Gastrocnemius medialis (tissue), 4 donors: ENCODE results near the gene ATP10A. TPM values are rescaled to one million over a fixed set of nuclear protein-coding genes. Genes with fewer than 3 reads are reported as not detected.

Source experiments
- ATAC-seq, 2 donors: fragments of 150-250 bp; one replicate each; pipeline ENCODE4 v1.9.1; 2016
- DNase-seq, 2 donors: peaks; one replicate each; pipeline ENCODE4 v3.0.0-alpha.2; 2019
- H3K27ac ChIP-seq, 4 donors: fragments of 200-600 bp; sonication (generic); 1 replicate in 1 of 4; 2 replicates in 3 of 4; pipeline ENCODE4 v1.5.1; 2016 to 2018; ENCODE audit warnings: mild to moderate bottlenecking in 2 of 4, moderate library complexity in 1 of 4
- H3K27me3 ChIP-seq, 3 donors: fragments of 200-600 bp; sonication (generic) in 2 of 3; 1 replicate in 1 of 3; 2 replicates in 2 of 3; pipeline versions ENCODE4 v1.5.1 to v1.6.0; 2016 to 2019; ENCODE audit warnings: mild to moderate bottlenecking in 1 of 3, moderate library complexity in 1 of 3
- H3K36me3 ChIP-seq, 2 donors: fragments of 200-600 bp; sonication (generic) in 1 of 2; one replicate each; pipeline ENCODE4 v1.5.1; 2017 to 2018
- H3K4me1 ChIP-seq, 2 donors: fragments of 200-600 bp; sonication (generic) in 1 of 2; one replicate each; pipeline ENCODE4 v1.5.1; 2016 to 2017; ENCODE audit warnings: mild to moderate bottlenecking in 2 of 2
- H3K4me3 ChIP-seq, 4 donors: fragments of 200-600 bp; sonication (generic) in 3 of 4; 1 replicate in 1 of 4; 2 replicates in 3 of 4; pipeline ENCODE4 v1.5.1; 2016 to 2019; ENCODE audit warnings: mild to moderate bottlenecking in 2 of 4
- H3K9me3 ChIP-seq, 3 donors: fragments of 200-600 bp; sonication (generic) in 2 of 3; 1 replicate in 1 of 3; 2 replicates in 2 of 3; pipeline ENCODE4 v1.5.1; 2016 to 2019
- CTCF ChIP-seq, 5 experiments: fragments of 450-650 bp in 3 of 5; fragments of 200-600 bp in 2 of 5; sonication (generic) in 2 of 5; IDR thresholded peaks in 4 of 5; conservative IDR thresholded peaks in 1 of 5; 1 replicate in 4 of 5; 2 replicates in 1 of 5; pipeline ENCODE4 v1.5.1; 2016 to 2019; ENCODE audit warnings: antibody characterized with exemption in 5 of 5, mild to moderate bottlenecking in 3 of 5, moderate library complexity in 3 of 5
- POLR2A ChIP-seq, 2 donors: fragments of 450-650 bp; IDR thresholded peaks; one replicate each; pipeline ENCODE4 v1.6.1; 2017; ENCODE audit warnings: antibody characterized with exemption in 2 of 2, mild to moderate bottlenecking in 2 of 2, moderate library complexity in 2 of 2
- in situ Hi-C, 4 donors: fragments of 200-750 bp; cut with MboI; loops; one replicate each; pipeline versions ENCODE4 v1.15.0 to v1.8.0; 2017; ENCODE audit warnings: low sequenced_read_pairs in 4 of 4
- intact Hi-C: fragments of 100-400 bp; cut with DNase I; formaldehyde crosslinking; loops from one replicate; pipeline ENCODE4 v1.15.1; 2023; ENCODE audit warnings: low total_unique reads
- total RNA-seq, 4 donors: library from RNA; depleted of rRNA; stranded (reverse); fragments of >200 nt; gene quantifications; one replicate each; pipeline versions ENCODE4 v1.1.0 to v1.2.3, GENCODE V29; 2016

The ATP10A gene
- total RNA-seq, 4 donors from 2014 or later, result 0.36 to 0.56 (median 0.47) TPM

DNA sequence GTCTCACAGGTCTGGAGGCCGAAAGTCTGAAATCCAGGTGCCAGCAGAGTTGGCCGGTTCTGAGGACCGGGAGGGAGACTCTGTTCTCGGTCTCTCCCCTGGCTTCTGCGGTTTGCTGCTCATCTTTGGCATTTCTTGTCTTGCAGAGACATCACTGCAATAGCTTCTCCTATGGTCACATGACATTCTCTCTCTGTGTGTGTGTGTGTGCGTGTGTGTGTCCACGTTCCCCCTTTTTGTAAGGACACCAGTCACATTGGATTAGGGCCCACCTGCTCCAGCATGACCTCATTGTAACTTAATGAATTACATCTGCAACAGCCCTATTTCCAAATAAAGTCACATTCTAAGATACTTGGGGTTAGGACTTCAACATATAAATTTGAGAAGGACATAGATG lies 12.4 kb upstream of the ATP10A start:
- in situ Hi-C loops (loop anchor here in 1 of 4 donors (10.0 kb wide), 1 partner anchor 61 kb away; no protein-coding TSS in a partner anchor), intact Hi-C loops (no loop called here)
- Histone ChIP-seq H3K4me3 (no peak overlapping the region), H3K4me1 (no peaks in the 10 kb centered on the region), H3K9me3 (no peaks in the 10 kb centered on the region), H3K36me3 (no peaks in the 10 kb centered on the region), H3K27me3 (no peaks in the 10 kb centered on the region), H3K27ac (no peak overlapping the region)
- ATAC-seq (no peak), DNase-seq (no peak)
- TF ChIP-seq CTCF (IDR thresholded peaks at IDR 0.05 in 4 of 5, conservative IDR thresholded peaks at IDR 0.05 in 1 of 5), result no peak
- TF ChIP-seq POLR2A (IDR thresholded peaks at IDR 0.05), result no peak

- H3K4me3 ChIP-seq, result no peak overlapping the region
- ATAC-seq, result no peak
- H3K4me1 ChIP-seq, result no peaks in the 10 kb centered on the region
- DNase-seq, result no peak
- no peaks in the 10 kb centered on the region for H3K27me3 ChIP-seq
- no peaks in the 10 kb centered on the region for H3K9me3 ChIP-seq
- in situ Hi-C loops, result loop anchor here in 1 of 4 donors (10.0 kb wide), 1 partner anchor 60 kb away; no protein-coding TSS in a partner anchor
- H3K36me3 ChIP-seq, result no peaks in the 10 kb centered on the region
- no peak overlapping the region for H3K27ac ChIP-seq
- TF ChIP-seq POLR2A (IDR thresholded peaks at IDR 0.05) (no peak), CTCF (IDR thresholded peaks at IDR 0.05 in 4 of 5, conservative IDR thresholded peaks at IDR 0.05 in 1 of 5) (no peak)
- intact Hi-C loops, result no loop called here
These were observed 11.3 kb upstream of the ATP10A start for GRCh38 chr15:25874379-25874778.

- H3K9me3 ChIP-seq, result no peaks in the 10 kb centered on the region
- ATAC-seq (no peak), DNase-seq (no peak)
- H3K36me3 ChIP-seq, result no peaks in the 10 kb centered on the region
- in situ Hi-C loops (loop anchor here in 1 of 4 donors (10.0 kb wide), 1 partner anchor 57 kb away; no protein-coding TSS in a partner anchor), intact Hi-C loops (no loop called here)
- no peaks in the 10 kb centered on the region for H3K4me1 ChIP-seq
- no peaks in the 10 kb centered on the region for H3K27me3 ChIP-seq
- H3K27ac ChIP-seq, result no peak overlapping the region
- H3K4me3 ChIP-seq, result no peak overlapping the region
- TF ChIP-seq POLR2A (IDR thresholded peaks at IDR 0.05), result no peak
These were observed 8.3 kb upstream of the ATP10A start for GRCh38 chr15:25871403-25871802.

DNA sequence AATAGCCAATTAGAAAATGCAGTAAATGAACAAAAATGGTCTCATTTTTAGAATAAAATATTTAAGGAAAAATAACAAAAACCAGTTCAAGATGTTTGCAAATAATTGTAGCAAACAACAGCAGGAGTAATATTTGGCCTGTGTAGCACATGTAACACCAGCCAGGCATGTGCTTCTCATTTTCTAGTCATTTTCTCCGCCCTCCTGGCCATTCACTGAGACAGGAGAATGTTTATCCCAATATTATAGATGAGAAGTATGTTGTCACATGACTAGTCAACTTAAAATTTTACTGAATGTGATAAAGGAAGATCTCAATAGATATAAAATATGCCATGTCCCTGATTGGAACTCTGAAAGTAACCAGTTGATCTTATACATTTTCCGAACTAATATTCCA lies 7.8 kb upstream of the ATP10A start:
- DNase-seq, result no peak
- in situ Hi-C loops, result loop anchor here in 1 of 4 donors (10.0 kb wide), 1 partner anchor 56 kb away; no protein-coding TSS in a partner anchor

GRCh38 chr15:25869701-25870100 lies 6.6 kb upstream of the ATP10A start:
- TF ChIP-seq POLR2A (IDR thresholded peaks at IDR 0.05), result no peak
- no peak for TF ChIP-seq CTCF (IDR thresholded peaks at IDR 0.05 in 4 of 5, conservative IDR thresholded peaks at IDR 0.05 in 1 of 5)
- no peaks in the 10 kb centered on the region for H3K27me3 ChIP-seq
- ATAC-seq (no peak), DNase-seq (no peak)
- H3K4me1 ChIP-seq, result no peaks in the 10 kb centered on the region
- H3K36me3 ChIP-seq, result no peaks in the 10 kb centered on the region
- no peaks in the 10 kb centered on the region for H3K9me3 ChIP-seq
- in situ Hi-C loops, result loop anchor here in 1 of 4 donors (10.0 kb wide), 1 partner anchor 55 kb away; no protein-coding TSS in a partner anchor
- intact Hi-C loops, result no loop called here
- no peak overlapping the region for H3K4me3 ChIP-seq
- H3K27ac ChIP-seq, result no peak overlapping the region

More for the DNA sequence above, 7.8 kb upstream of the ATP10A start:
- no peak overlapping the region for H3K27ac ChIP-seq
- TF ChIP-seq CTCF (IDR thresholded peaks at IDR 0.05 in 4 of 5, conservative IDR thresholded peaks at IDR 0.05 in 1 of 5), result no peak
- TF ChIP-seq POLR2A (IDR thresholded peaks at IDR 0.05), result no peak
- no peak overlapping the region for H3K4me3 ChIP-seq
- no peaks in the 10 kb centered on the region for H3K36me3 ChIP-seq
- H3K4me1 ChIP-seq, result no peaks in the 10 kb centered on the region
- no peaks in the 10 kb centered on the region for H3K27me3 ChIP-seq
- intact Hi-C loops, result no loop called here
- ATAC-seq, result no peak
- H3K9me3 ChIP-seq, result no peaks in the 10 kb centered on the region
